ENCODE results near the gene UBTF.

UBTF gene, protein sequence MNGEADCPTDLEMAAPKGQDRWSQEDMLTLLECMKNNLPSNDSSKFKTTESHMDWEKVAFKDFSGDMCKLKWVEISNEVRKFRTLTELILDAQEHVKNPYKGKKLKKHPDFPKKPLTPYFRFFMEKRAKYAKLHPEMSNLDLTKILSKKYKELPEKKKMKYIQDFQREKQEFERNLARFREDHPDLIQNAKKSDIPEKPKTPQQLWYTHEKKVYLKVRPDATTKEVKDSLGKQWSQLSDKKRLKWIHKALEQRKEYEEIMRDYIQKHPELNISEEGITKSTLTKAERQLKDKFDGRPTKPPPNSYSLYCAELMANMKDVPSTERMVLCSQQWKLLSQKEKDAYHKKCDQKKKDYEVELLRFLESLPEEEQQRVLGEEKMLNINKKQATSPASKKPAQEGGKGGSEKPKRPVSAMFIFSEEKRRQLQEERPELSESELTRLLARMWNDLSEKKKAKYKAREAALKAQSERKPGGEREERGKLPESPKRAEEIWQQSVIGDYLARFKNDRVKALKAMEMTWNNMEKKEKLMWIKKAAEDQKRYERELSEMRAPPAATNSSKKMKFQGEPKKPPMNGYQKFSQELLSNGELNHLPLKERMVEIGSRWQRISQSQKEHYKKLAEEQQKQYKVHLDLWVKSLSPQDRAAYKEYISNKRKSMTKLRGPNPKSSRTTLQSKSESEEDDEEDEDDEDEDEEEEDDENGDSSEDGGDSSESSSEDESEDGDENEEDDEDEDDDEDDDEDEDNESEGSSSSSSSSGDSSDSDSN

GRCh38 chr17:44219616-44220212, at the start of gene UBTF:
TSS of gene UBTF (minus strand) at chr17:44219675. CDS start at chr17:44218229, 1,446 bp downstream.
- peak; percentile 69 for DNase-seq

DNA sequence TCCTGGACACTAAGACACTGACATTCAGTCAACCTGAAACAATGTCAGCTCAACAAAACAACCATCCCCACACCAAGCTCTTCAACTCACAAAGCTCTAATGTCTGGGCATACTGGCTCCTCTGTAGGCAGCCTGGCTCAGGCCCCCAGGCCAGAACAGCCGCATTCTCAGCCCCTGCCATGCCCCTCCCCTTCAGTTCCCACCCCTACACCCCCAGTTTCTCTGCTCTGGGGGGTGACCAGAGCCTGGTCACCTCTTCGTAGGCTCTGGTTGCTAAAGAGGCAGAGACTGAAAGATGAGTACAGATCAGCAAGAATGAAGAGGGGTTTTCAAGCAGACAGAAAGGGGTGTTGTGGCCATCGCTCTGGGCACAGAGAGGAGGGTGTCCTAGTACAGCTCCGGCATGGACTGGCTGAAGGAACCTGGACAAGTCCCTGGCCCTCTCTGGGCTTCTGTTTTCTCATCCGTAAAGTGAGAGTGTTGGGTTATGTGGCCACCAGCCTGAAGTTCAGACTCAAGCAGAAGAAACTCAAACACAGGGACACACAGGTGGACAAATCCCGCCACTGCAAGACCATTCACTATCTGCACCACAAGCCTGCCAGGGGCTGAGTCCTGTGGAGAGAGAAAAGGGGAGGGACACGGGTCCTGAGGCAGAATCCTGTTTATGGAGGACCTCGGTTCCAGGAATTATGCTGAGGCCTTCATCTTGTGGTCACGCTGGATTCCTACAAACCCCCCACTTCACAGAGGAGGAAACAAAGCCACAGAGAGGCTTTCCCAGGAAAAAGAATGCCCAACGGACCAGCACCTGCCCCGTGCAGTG, 49.4 kb upstream of the UBTF start:
- DNase-seq, result no peak

DNA sequence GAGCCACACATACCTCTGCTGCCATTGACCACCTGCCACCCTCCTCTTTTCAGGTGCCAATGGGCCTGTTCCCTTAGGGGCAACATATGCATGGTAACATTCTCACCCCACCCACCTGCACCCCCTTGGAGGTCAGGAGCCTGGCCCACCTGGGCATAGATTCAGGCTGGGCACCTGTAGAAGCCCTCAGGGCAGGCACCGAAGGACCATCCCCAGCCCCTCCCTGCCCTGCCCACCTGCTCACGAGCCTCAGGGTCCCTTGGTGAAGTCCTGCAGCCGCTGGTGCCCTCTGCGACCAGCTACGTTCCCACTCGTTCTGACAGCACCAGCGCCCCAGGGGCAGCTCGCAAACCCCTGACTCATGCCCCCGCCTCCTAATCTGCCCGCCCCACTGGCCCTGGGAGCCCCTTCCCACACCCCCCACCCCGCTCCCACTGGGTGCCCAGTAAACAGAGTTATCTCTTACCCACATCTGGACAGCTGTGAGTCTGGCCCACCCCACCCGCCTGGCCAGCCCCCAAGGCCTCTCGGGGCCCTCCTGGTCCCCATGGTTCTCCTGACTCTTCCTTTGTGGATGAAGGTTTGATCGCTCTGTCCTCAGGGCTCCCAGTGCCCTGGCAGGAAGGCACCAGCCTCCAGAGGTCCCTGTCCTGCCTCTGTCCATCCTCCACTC, 48.5 kb upstream of the UBTF start, which contains the start of gene SLC4A1:
TSS of gene SLC4A1 (minus strand) at position 318 of the 673 bp plus-strand sequence. CDS start 5,269 bp downstream, outside the sequence.
- DNase-seq, result no peak

DNA sequence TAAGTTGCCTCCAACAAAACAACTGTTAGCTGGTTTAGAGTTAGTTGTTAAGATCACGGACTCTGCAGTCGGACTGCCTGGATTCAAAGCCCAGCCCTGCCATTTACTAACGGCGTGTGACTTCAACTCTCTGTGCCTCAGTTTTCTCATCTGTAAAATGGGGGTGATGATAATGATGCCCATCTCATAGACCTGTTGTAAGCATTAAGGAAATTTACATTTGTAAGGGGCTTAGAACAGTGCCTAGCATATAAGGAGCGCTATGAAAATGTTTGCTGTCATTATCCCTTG, 47.6 kb upstream of the UBTF start:
- no peak for DNase-seq

GRCh38 chr17:44266402-44267164, 47.1 kb upstream of the UBTF start:
- DNase-seq, result no peak

DNA sequence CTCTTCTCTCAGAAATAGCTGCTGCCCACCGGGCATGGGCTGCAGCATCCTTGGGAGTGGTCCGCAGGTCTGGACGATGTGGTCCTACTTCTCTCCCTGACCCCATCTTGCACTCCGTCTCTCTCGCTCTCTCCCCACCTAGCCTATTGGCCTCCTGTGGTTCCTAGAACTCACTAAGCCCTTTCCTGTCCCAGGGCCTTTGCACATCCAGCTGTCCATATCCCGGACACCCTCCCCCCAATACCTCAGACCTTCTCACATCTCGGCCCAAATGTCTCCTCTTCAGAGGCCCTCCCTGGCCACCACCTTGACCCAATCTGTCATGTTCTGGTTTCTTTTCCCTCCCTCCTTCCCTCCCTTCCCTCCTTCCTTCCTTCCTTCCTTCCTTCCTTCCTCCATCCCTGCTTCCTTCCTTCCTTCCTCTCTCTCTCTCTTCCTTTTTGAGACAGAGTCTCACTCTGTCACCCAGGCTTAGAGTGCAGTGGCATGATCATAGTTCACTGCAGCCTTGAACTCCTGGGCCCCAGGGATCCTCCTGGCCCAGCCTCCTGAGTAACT, 43.9 kb upstream of the UBTF start:
- DNase-seq, result no peak

DNA sequence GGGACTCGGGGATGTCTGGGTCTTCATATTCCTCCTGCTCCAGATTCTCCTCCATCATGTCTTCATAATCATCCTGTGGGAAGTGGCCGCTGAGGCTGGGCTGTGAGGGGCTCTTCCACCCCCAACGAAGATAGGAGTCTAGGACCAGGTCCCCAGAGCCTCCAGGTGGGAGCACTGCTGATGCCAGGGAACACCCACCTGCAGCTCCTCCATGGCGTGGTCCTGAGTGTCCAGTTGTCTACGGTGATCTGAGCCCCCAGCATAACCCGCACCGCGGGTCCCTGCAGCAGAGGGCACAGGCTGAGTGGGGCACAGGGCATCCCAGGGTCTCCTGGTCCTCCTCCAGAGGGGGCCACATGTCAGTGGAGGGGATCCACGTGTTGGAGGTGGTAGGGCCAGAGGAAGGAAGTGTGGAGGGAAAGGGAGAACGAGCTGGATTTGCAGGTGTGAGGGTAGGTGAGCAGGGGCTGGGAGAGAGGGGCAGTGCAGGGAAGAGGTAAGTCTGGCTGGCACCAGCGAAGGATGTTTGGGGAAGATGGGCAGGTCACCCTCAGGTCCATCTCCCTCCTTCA, 43.3 kb upstream of the UBTF start:
- DNase-seq, result no peak

DNA sequence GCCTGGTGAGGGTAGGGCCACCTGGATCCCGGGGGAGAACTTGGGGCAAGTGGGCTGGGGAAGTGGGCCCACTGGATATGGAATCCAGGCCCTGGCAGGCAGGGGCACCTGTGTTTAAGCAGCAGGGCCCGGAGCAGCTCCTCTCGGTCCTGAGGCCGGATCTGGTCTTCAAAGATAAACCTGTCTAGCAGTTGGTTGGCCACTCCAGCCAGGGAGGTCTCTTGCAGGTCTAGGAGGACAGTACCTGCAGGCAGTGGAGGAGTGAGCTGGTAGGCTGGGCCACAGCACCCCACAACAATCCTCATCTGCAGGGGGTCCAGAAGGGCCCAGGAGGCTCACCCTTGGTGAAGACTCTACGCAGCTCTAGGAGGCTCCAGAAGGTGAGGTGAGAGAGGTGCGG, 40.8 kb upstream of the UBTF start:
- no peak for DNase-seq

DNA sequence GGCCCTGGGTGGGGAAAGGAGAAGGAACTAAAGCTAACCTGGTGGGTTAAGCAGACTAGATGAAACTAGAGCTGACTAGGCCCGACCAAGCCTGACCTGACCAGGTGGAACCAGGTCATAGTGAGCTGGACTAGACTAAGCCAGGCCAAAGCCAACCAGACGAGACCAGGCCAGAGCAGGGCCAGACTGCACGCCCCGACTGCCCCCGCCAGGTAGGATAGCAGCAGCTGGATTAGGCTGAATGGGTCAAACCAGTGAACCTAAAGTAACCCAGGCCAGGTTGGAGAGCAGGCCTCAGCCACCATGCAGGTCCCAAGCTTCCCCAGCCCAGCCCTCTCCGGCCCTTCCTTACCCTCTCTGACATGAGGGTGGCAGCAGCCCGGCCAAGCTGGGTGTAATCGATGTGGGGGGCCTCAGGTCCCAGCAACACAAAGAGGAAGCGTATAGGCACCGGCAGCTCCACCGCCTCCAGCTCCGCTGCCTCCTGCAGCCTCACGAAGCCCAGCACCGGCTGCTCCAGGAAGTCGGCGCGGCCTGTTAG, 39.4 kb upstream of the UBTF start:
- DNase-seq, result no peak

DNA sequence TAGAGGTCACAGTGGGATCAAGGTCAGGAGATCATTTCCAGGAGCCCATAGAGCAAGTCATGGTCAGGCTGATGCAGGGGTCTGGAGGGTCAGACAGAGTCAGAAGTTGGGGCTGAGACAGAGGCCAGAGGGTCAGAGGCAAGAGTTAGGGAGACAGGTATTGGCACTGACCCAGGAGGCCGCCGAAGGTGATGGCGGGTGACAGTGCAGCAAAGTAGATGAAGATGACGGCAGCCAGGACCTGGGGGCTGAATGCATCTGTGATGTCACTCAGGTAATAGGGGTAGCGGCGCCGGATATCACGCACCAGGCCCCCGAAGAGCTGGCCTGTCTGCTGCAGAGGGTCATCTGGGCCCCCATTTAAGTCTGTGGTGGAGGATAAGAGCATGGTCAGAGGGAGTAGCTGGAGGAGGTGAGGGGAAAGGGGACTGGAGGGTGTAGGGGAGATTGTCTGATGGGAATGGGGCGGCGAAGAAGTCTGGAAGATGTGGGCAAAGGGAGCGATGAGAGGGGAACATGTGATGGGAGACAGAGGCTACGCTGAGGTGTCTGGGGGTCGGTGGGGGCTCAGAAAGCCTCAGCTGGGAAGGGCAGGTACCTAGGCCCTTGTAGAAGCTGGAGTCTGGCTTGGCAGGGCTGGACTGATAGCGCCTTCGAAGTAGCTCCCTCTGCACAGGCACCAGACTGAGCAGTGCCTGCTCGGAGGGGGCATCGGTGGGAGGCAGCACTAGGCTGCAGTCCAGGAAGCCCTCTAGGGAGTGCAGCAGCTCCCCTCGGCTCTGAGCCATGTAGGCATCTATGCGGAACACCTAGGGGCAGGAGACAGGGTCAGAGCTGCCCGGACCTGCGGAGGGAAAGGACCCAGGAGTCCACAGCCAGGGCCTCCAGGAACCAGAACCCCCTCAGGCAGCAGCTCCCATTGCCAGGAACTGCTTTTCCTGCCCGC, 38.6 kb upstream of the UBTF start:
- no peak for DNase-seq

GRCh38 chr17:44256671-44257070, 37.2 kb upstream of the UBTF start:
- no peak for DNase-seq

DNA sequence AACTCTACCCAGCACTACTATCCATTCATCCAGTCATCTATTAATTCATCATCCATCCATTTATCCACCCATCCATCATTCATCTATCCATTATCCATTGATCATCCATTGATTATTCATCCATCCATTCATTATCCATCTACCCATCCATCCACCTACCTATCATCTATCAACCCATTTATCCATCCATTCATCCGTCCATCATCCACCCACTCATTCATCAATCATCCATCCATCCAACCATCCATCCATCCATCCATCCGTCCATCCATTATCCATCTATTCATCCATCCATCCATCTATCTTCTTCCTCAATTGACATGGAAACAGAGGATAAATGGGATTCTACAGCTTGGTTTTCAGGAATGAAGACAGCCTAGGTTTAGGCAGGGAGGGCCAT, 36.4 kb upstream of the UBTF start:
- no peak for DNase-seq

GRCh38 chr17:44254361-44255095, 35.1 kb upstream of the UBTF start:
- DNase-seq, result no peak

DNA sequence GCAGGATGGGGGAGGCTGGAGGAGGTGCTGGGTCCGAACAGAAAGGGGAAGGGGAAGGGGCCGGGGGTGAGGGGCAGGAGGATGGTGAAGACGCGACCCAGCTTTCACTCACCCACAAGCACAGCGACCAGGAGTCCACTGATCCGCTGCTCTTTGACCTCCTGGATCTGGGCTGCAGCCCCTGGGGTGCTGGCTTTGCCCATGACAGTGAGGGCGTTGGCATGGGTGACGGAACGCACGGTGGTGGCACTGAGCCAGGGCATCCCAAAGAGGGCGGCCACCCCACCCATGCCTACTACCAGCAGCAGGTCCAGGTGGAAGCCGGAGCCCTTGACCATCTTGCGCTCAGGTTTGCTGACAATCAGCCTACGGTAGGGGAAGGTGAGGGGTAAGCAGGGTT, 33.5 kb upstream of the UBTF start:
- no peak for DNase-seq

- no peak for DNase-seq
Observed at GRCh38 chr17:44251062-44251461, 31.6 kb upstream of the UBTF start.

- DNase-seq, result no peak
Observed at GRCh38 chr17:44249501-44250246, 30.2 kb upstream of the UBTF start.

GRCh38 chr17:44247876-44248736, 28.6 kb upstream of the UBTF start:
- no peak for DNase-seq

Data from activated CD4-positive, alpha-beta T cell treated with anti-CD3 and anti-CD28 coated beads, Interleukin-10, Interleukin-2, amounts not matched to agents 100 ng/mL and 50 ng/mL, durations not matched to agents 16 hours and 8 hours (primary cell).